ENCODE data around the gene USP50.

GRCh38 chr15:50556642-50557371 lies 10.3 kb upstream of the USP50 start:
- TF ChIP-seq ZNF337 (CRISPR knock-in tag; IDR thresholded peaks at IDR 0.05; ENCODE audit: borderline replicate concordance, low read depth): no peak
- TF ChIP-seq KLF13 (CRISPR knock-in tag; IDR thresholded peaks at IDR 0.05): no peak
- no peak for TF ChIP-seq SNAPC2 (CRISPR knock-in tag; IDR thresholded peaks at IDR 0.05)
- no peak for TF ChIP-seq MED13 (CRISPR knock-in tag; IDR thresholded peaks at IDR 0.05)
- no peak for TF ChIP-seq NR2F2 (IDR thresholded peaks at IDR 0.05; ENCODE audit: borderline replicate concordance, low read depth)
- no peak for TF ChIP-seq TCF7 (IDR thresholded peaks at IDR 0.05; ENCODE audit: low read depth)
- TF ChIP-seq, protein P1, sequence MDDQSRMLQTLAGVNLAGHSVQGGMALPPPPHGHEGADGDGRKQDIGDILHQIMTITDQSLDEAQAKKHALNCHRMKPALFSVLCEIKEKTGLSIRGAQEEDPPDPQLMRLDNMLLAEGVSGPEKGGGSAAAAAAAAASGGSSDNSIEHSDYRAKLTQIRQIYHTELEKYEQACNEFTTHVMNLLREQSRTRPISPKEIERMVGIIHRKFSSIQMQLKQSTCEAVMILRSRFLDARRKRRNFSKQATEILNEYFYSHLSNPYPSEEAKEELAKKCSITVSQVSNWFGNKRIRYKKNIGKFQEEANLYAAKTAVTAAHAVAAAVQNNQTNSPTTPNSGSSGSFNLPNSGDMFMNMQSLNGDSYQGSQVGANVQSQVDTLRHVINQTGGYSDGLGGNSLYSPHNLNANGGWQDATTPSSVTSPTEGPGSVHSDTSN (CRISPR knock-in tag; IDR thresholded peaks at IDR 0.05; ENCODE audit: borderline replicate concordance): no peak
- TF ChIP-seq MAFK (conservative IDR thresholded peaks at IDR 0.05 in 1 of 2, IDR thresholded peaks at IDR 0.05 in 1 of 2; ENCODE audit: low read length in 2 of 2): no peak
- TF ChIP-seq KDM3A (CRISPR knock-in tag; IDR thresholded peaks at IDR 0.05; ENCODE audit: low read depth): no peak
- no peak for TF ChIP-seq SETDB1 (CRISPR knock-in tag; IDR thresholded peaks at IDR 0.05; ENCODE audit: borderline replicate concordance)
- no peak for TF ChIP-seq ZNF33B (CRISPR knock-in tag; IDR thresholded peaks at IDR 0.05)
- no peak for TF ChIP-seq ZEB1 (IDR thresholded peaks at IDR 0.05; ENCODE audit: insufficient replicate concordance, low read depth)
- no peak for TF ChIP-seq CHD4 (IDR thresholded peaks at IDR 0.05; ENCODE audit: borderline replicate concordance, low read length)
- no peak for TF ChIP-seq NFIC (IDR thresholded peaks at IDR 0.05; ENCODE audit: low read length)
